WTC11 (cell line): ENCODE measurements around the gene MFSD12. TPM values are rescaled to one million over a fixed set of nuclear protein-coding genes. Genes with fewer than 3 reads are reported as not detected.

ENCODE experiments used
- ATAC-seq: fragments of 200-7000 bp; cut with Tn5 transposase; 2 replicates; pipeline ENCODE4 v1.10.0; 2021; ENCODE audit warnings: mild to moderate bottlenecking, moderate library complexity
- CTCF ChIA-PET: fragments of 300-600 bp; sonication (Branson Sonifier 250); formaldehyde crosslinking; loops from one replicate; lab custom pipeline; 2021; ENCODE audit warnings: antibody characterized with exemption; lab: Charles Lee
- POLR2A ChIA-PET: fragments of 350-600 bp; sonication (Branson Sonifier 250); formaldehyde crosslinking; loops from one replicate; lab custom pipeline; 2021; ENCODE audit warnings: antibody characterized with exemption; lab: Charles Lee
- DNase-seq: peaks from one replicate; pipeline ENCODE4 v3.0.0; 2021; ENCODE audit warnings: low spot score
- H3K27ac Mint-ChIP-seq: 2 replicates; pipeline ENCODE4 v1.8.0; 2021; ENCODE audit warnings: mixed read lengths
- H3K27me3 Mint-ChIP-seq: 2 replicates; pipeline ENCODE4 v1.8.0; 2021; ENCODE audit warnings: low read depth, mild to moderate bottlenecking, moderate library complexity, mixed read lengths
- H3K36me3 Mint-ChIP-seq: 2 replicates; pipeline ENCODE4 v1.8.0; 2021; ENCODE audit warnings: mixed read lengths
- H3K4me1 Mint-ChIP-seq: 2 replicates; pipeline ENCODE4 v1.8.0; 2022; ENCODE audit warnings: mixed read lengths
- H3K4me3 Mint-ChIP-seq: 2 replicates; pipeline ENCODE4 v1.8.0; 2021; ENCODE audit warnings: mild to moderate bottlenecking, moderate library complexity, mixed read lengths
- H3K9me3 Mint-ChIP-seq: 2 replicates; pipeline ENCODE4 v1.8.0; 2021; ENCODE audit warnings: mixed read lengths
- ATF1 ChIP-seq: sonication (generic); formaldehyde crosslinking; IDR thresholded peaks from 2 replicates; pipeline ENCODE4 v1.8.1; 2023; ENCODE audit warnings: mild to moderate bottlenecking, moderate library complexity, missing genetic modification reagents
- ELF4 ChIP-seq: sonication (generic); formaldehyde crosslinking; IDR thresholded peaks from 2 replicates; pipeline ENCODE4 v1.8.1; 2022; ENCODE audit warnings: low read depth, mild to moderate bottlenecking, moderate library complexity, missing genetic modification reagents
- EMX1 ChIP-seq: fragments of 250-450 bp; sonication (Bioruptor Pico); IDR thresholded peaks from 2 replicates; pipeline ENCODE4 v1.8.0; 2021; ENCODE audit warnings: mild to moderate bottlenecking
- FOXK1 ChIP-seq: sonication (generic); formaldehyde crosslinking; IDR thresholded peaks from 2 replicates; pipeline ENCODE4 v1.8.0; 2022; ENCODE audit warnings: mild to moderate bottlenecking, moderate library complexity, missing genetic modification reagents
- GABPB1 ChIP-seq: sonication (generic); formaldehyde crosslinking; IDR thresholded peaks from 2 replicates; pipeline ENCODE4 v1.8.1; 2023; ENCODE audit warnings: mild to moderate bottlenecking, missing genetic modification reagents
- GTF2I ChIP-seq: fragments of 250-450 bp; sonication (Bioruptor Pico); conservative IDR thresholded peaks from 2 replicates; pipeline ENCODE4 v1.4.0; 2021; ENCODE audit warnings: mild to moderate bottlenecking
- HMGA2 ChIP-seq: fragments of 250-450 bp; sonication (Bioruptor Pico); IDR thresholded peaks from 2 replicates; pipeline ENCODE4 v1.4.0; 2021; ENCODE audit warnings: mild to moderate bottlenecking, moderate library complexity
- IRF2 ChIP-seq: sonication (generic); formaldehyde crosslinking; IDR thresholded peaks from 2 replicates; pipeline ENCODE4 v1.8.0; 2022; ENCODE audit warnings: low read depth, missing genetic modification reagents, borderline replicate concordance
- MYBL2 ChIP-seq: sonication (generic); formaldehyde crosslinking; IDR thresholded peaks from 2 replicates; pipeline ENCODE4 v1.8.1; 2023; ENCODE audit warnings: mild to moderate bottlenecking, moderate library complexity, missing genetic modification reagents
- NFATC4 ChIP-seq: fragments of 250-450 bp; sonication (Bioruptor Pico); IDR thresholded peaks from 2 replicates; pipeline ENCODE4 v1.9.0; 2021; ENCODE audit warnings: mild to moderate bottlenecking
- NFE2L1 ChIP-seq: sonication (generic); formaldehyde crosslinking; IDR thresholded peaks from 2 replicates; pipeline ENCODE4 v1.8.1; 2023; ENCODE audit warnings: missing genetic modification reagents
- NR2C2 ChIP-seq: sonication (generic); formaldehyde crosslinking; IDR thresholded peaks from 2 replicates; pipeline ENCODE4 v1.8.0; 2022; ENCODE audit warnings: mild to moderate bottlenecking, missing genetic modification reagents
- NR3C1 ChIP-seq: sonication (generic); formaldehyde crosslinking; conservative IDR thresholded peaks from 2 replicates; pipeline ENCODE4 v1.8.1; 2023; ENCODE audit warnings: low read depth, mild to moderate bottlenecking, missing genetic modification reagents
- OVOL2 ChIP-seq: fragments of 250-450 bp; sonication (Bioruptor Pico); IDR thresholded peaks from 2 replicates; pipeline ENCODE4 v1.9.0; 2021; ENCODE audit warnings: mild to moderate bottlenecking, borderline replicate concordance
- RELA ChIP-seq: sonication (generic); formaldehyde crosslinking; IDR thresholded peaks from 2 replicates; pipeline ENCODE4 v1.8.1; 2022; ENCODE audit warnings: missing genetic modification reagents, mild to moderate bottlenecking, borderline replicate concordance
- SMAD3 ChIP-seq: sonication (generic); formaldehyde crosslinking; IDR thresholded peaks from 2 replicates; pipeline ENCODE4 v1.8.0; 2022; ENCODE audit warnings: missing genetic modification reagents, mild to moderate bottlenecking, borderline replicate concordance
- SP1 ChIP-seq: sonication (generic); formaldehyde crosslinking; conservative IDR thresholded peaks from 2 replicates; pipeline ENCODE4 v1.8.1; 2022; ENCODE audit warnings: missing genetic modification reagents
- TCF7 ChIP-seq: sonication (generic); formaldehyde crosslinking; IDR thresholded peaks from 2 replicates; pipeline ENCODE4 v1.8.0; 2022; ENCODE audit warnings: mild to moderate bottlenecking, low read depth, missing genetic modification reagents, moderate library complexity
- TP53 ChIP-seq: sonication (generic); formaldehyde crosslinking; IDR thresholded peaks from 2 replicates; pipeline ENCODE4 v1.8.1; 2023; ENCODE audit warnings: mild to moderate bottlenecking, missing genetic modification reagents
- ZNF121 ChIP-seq: sonication (generic); formaldehyde crosslinking; IDR thresholded peaks from 2 replicates; pipeline ENCODE4 v1.8.0; 2023; ENCODE audit warnings: missing genetic modification reagents
- ZNF232 ChIP-seq: sonication (generic); formaldehyde crosslinking; IDR thresholded peaks from 2 replicates; pipeline ENCODE4 v1.8.0; 2022; ENCODE audit warnings: mild to moderate bottlenecking, missing genetic modification reagents
- ZNF396 ChIP-seq: fragments of 250-450 bp; sonication (Bioruptor Pico); IDR thresholded peaks from 2 replicates; pipeline ENCODE4 v1.8.0; 2021; ENCODE audit warnings: mild to moderate bottlenecking, moderate library complexity, borderline replicate concordance
- ZNF416 ChIP-seq: fragments of 250-450 bp; sonication (Bioruptor Pico); IDR thresholded peaks from 2 replicates; pipeline ENCODE4 v1.9.0; 2021; ENCODE audit warnings: mild to moderate bottlenecking, inconsistent platforms
- ZNF423 ChIP-seq: fragments of 250-450 bp; sonication (Bioruptor Pico); IDR thresholded peaks from 2 replicates; pipeline ENCODE4 v2.1.2; 2022; ENCODE audit warnings: mild to moderate bottlenecking, moderate library complexity
- total RNA-seq: library from RNA; stranded (reverse); gene quantifications from 3 replicates; pipeline ENCODE4 v1.2.3, GENCODE V29; 2021
- TF ChIP-seq, protein P1 (sequence below): sonication (generic); formaldehyde crosslinking; IDR thresholded peaks from 2 replicates; pipeline ENCODE4 v1.8.0; 2022; ENCODE audit warnings: mild to moderate bottlenecking, missing genetic modification reagents
- TF ChIP-seq, protein P2 (sequence below): sonication (generic); formaldehyde crosslinking; IDR thresholded peaks from 2 replicates; pipeline ENCODE4 v1.8.0; 2022; ENCODE audit warnings: mild to moderate bottlenecking, missing genetic modification reagents
- TF ChIP-seq, protein P3 (sequence below): sonication (generic); formaldehyde crosslinking; IDR thresholded peaks from 2 replicates; pipeline ENCODE4 v1.8.1; 2022; ENCODE audit warnings: mild to moderate bottlenecking, moderate library complexity, missing genetic modification reagents
- TF ChIP-seq, protein P4 (sequence below): sonication (generic); formaldehyde crosslinking; IDR thresholded peaks from 2 replicates; pipeline ENCODE4 v1.8.1; 2023; ENCODE audit warnings: mild to moderate bottlenecking, missing genetic modification reagents, moderate library complexity
- TF ChIP-seq, protein P5 (sequence below): sonication (generic); formaldehyde crosslinking; IDR thresholded peaks from 2 replicates; pipeline ENCODE4 v1.8.1; 2022; ENCODE audit warnings: missing genetic modification reagents, borderline replicate concordance
- TF ChIP-seq, protein P6 (sequence below): fragments of 200-600 bp; IDR thresholded peaks from 2 replicates; pipeline ENCODE4 v1.8.0; 2022; ENCODE audit warnings: antibody characterized with exemption

MFSD12 gene
- total RNA-seq, 1 experiment from 2014 or later, result 59.9 TPM

DNA sequence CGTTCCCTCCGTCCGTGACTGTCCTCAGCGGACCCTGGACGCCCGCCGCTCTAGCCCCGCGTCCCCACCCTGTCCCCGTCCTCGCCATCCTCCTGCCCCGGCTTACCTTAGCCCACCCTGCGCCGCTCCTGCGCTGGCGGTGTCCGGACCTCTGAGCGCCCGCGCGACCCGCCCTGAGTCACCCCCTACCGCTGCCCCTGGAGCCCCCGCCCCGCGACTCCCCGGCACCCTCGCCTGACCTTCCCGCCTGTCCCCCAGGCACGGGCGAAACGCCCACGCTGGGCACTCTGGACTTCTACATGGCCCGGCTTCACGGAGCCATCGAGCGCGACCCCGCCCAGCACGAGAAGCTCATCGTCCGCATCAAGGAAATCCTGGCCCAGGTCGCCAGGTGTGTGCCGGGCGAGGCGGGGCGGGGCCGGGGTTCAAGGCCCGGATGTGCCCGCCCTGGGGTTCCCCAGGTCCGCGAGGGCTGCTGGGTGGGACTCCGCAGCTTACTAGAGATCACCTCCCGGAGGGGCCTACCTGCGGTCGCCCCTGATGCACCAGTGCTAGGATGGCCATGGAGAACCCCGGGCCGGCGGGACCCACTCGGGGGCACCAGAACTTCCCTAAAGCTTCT, 20.4 kb upstream of the MFSD12 start:
- Mint-ChIP-seq H3K27ac (no peak overlapping the region), H3K9me3 (no peaks in the 10 kb centered on the region), H3K36me3 (peaks cover 8% of the 10 kb centered on the region), H3K4me1 (peaks cover 14% of the 10 kb centered on the region), H3K27me3 (peaks cover 25% of the 10 kb centered on the region), H3K4me3 (peak overlapping the region; percentile 75)
- CTCF ChIA-PET, result interaction anchor here (0.6 to 6.5 kb wide), 20 partner anchors 8 to 410 kb away, joined by 3 to 115 read pairs (median 4); partner anchors contain the start of genes DOHH, GIPC3, MFSD12 and TEKTIP1
- POLR2A ChIA-PET, result interaction anchor here (0.6 to 3.3 kb wide), 5 partner anchors 13 to 293 kb away, joined by 3 to 12 read pairs (median 4); no protein-coding TSS in a partner anchor
- DNase-seq, result peak; percentile 77
- ATAC-seq, result peak; percentile 6
- TF ChIP-seq NR2C2 (CRISPR knock-in tag), result no peak
- TF ChIP-seq, protein P1, sequence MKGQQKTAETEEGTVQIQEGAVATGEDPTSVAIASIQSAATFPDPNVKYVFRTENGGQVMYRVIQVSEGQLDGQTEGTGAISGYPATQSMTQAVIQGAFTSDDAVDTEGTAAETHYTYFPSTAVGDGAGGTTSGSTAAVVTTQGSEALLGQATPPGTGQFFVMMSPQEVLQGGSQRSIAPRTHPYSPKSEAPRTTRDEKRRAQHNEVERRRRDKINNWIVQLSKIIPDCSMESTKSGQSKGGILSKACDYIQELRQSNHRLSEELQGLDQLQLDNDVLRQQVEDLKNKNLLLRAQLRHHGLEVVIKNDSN (CRISPR knock-in tag), result no peak
- TF ChIP-seq, protein P2, sequence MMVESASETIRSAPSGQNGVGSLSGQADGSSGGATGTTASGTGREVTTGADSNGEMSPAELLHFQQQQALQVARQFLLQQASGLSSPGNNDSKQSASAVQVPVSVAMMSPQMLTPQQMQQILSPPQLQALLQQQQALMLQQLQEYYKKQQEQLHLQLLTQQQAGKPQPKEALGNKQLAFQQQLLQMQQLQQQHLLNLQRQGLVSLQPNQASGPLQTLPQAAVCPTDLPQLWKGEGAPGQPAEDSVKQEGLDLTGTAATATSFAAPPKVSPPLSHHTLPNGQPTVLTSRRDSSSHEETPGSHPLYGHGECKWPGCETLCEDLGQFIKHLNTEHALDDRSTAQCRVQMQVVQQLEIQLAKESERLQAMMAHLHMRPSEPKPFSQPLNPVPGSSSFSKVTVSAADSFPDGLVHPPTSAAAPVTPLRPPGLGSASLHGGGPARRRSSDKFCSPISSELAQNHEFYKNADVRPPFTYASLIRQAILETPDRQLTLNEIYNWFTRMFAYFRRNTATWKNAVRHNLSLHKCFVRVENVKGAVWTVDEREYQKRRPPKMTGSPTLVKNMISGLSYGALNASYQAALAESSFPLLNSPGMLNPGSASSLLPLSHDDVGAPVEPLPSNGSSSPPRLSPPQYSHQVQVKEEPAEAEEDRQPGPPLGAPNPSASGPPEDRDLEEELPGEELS (CRISPR knock-in tag), result 0 out of 2 replicates have a peak, but pooled peaks have one; percentile 11
- no peak for TF ChIP-seq ZNF423 (CRISPR knock-in tag)
- no peak for TF ChIP-seq HMGA2 (CRISPR knock-in tag)
- no peak for TF ChIP-seq FOXK1 (CRISPR knock-in tag)
- TF ChIP-seq, protein P3, sequence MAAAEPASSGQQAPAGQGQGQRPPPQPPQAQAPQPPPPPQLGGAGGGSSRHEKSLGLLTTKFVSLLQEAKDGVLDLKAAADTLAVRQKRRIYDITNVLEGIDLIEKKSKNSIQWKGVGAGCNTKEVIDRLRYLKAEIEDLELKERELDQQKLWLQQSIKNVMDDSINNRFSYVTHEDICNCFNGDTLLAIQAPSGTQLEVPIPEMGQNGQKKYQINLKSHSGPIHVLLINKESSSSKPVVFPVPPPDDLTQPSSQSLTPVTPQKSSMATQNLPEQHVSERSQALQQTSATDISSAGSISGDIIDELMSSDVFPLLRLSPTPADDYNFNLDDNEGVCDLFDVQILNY, result 0 out of 2 replicates have a peak, but pooled peaks have one; percentile 43
- 0 out of 2 replicates have a peak, but pooled peaks have one; percentile 33 for TF ChIP-seq MYBL2 (CRISPR knock-in tag)
- no peak for TF ChIP-seq ATF1 (CRISPR knock-in tag)
- TF ChIP-seq ZNF396 (CRISPR knock-in tag), result no peak
- TF ChIP-seq SP1 (CRISPR knock-in tag), result no peak
- no peak for TF ChIP-seq TP53 (CRISPR knock-in tag)
- no peak for TF ChIP-seq SMAD3 (CRISPR knock-in tag)
- peak; percentile 98 for TF ChIP-seq ZNF121
- TF ChIP-seq NFATC4 (CRISPR knock-in tag), result no peak
- TF ChIP-seq EMX1 (CRISPR knock-in tag), result no peak
- no peak for TF ChIP-seq TCF7 (CRISPR knock-in tag)
- no peak for TF ChIP-seq GTF2I (CRISPR knock-in tag)
- no peak for TF ChIP-seq ZNF416 (CRISPR knock-in tag)
- no peak for TF ChIP-seq ELF4
- no peak for TF ChIP-seq IRF2
- TF ChIP-seq, protein P4, sequence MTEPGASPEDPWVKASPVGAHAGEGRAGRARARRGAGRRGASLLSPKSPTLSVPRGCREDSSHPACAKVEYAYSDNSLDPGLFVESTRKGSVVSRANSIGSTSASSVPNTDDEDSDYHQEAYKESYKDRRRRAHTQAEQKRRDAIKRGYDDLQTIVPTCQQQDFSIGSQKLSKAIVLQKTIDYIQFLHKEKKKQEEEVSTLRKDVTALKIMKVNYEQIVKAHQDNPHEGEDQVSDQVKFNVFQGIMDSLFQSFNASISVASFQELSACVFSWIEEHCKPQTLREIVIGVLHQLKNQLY, result no peak
- TF ChIP-seq, protein P5, sequence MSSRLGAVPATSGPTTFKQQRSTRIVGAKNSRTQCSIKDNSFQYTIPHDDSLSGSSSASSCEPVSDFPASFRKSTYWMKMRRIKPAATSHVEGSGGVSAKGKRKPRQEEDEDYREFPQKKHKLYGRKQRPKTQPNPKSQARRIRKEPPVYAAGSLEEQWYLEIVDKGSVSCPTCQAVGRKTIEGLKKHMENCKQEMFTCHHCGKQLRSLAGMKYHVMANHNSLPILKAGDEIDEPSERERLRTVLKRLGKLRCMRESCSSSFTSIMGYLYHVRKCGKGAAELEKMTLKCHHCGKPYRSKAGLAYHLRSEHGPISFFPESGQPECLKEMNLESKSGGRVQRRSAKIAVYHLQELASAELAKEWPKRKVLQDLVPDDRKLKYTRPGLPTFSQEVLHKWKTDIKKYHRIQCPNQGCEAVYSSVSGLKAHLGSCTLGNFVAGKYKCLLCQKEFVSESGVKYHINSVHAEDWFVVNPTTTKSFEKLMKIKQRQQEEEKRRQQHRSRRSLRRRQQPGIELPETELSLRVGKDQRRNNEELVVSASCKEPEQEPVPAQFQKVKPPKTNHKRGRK (CRISPR knock-in tag), result no peak
- TF ChIP-seq RELA (CRISPR knock-in tag), result no peak
- TF ChIP-seq NFE2L1 (CRISPR knock-in tag), result no peak
- no peak for TF ChIP-seq NR3C1 (CRISPR knock-in tag)
- TF ChIP-seq, protein P6, sequence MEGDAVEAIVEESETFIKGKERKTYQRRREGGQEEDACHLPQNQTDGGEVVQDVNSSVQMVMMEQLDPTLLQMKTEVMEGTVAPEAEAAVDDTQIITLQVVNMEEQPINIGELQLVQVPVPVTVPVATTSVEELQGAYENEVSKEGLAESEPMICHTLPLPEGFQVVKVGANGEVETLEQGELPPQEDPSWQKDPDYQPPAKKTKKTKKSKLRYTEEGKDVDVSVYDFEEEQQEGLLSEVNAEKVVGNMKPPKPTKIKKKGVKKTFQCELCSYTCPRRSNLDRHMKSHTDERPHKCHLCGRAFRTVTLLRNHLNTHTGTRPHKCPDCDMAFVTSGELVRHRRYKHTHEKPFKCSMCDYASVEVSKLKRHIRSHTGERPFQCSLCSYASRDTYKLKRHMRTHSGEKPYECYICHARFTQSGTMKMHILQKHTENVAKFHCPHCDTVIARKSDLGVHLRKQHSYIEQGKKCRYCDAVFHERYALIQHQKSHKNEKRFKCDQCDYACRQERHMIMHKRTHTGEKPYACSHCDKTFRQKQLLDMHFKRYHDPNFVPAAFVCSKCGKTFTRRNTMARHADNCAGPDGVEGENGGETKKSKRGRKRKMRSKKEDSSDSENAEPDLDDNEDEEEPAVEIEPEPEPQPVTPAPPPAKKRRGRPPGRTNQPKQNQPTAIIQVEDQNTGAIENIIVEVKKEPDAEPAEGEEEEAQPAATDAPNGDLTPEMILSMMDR, result no peak
- TF ChIP-seq GABPB1 (CRISPR knock-in tag), result no peak
- no peak for TF ChIP-seq ZNF232 (CRISPR knock-in tag)
- TF ChIP-seq OVOL2 (CRISPR knock-in tag), result no peak
